Stimulated activated CD4-positive, alpha-beta T cell treated with anti-CD3 and anti-CD28 coated beads, TNF-alpha, amount 100 ng/mL, for 48 hours (primary cell): Measurements from ENCODE around the gene TFDP2.

Experiments used
- DNase-seq, 3 donors: peaks; one replicate each; pipeline ENCODE4 v3.0.0-alpha.2; 2020; ENCODE audit warnings: low read depth in 3 of 3

The TFDP2 gene

DNA sequence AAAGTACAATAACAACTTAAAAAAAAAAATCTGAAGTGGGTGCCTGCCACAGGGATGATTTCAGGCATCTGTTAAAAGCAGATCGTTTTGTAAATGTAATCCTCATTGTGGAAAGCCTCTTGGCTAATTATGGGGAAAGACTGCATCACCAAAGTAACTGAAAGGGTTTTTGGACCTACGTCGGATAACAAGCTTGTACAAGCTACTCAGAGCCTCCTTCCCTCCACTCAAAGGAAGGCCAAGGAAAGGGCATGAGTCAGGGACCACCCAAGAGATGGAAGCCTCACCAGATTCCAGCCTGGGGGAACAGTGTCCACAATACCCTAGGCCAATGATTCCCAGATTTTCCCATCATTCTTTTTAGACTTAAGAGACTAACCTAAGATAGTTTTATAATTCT lies 188.6 kb downstream of the TFDP2 start:
- DNase-seq, result no peak

GRCh38 chr3:141959589-141960554 lies 189.5 kb downstream of the TFDP2 start:
- no peak for DNase-seq

DNA sequence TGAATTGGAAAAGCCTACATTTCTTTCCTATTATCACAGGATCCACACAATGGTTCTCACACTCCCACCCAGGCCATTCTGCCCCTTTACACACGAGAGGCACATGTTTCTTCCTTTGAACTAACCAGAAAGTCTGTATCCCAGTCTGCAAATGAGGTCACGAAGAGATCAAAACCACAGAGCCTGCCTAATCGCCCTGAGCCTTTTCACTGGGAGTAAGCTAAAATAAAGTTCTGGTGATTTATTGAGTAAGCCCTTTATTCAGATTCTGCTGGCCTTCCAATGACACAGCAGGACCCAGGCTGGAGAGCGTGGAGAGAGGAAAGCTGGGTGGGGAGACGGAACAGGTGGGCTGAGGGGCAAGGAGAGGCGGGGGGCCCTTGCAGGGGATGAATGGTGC lies 194.2 kb downstream of the TFDP2 start:
- no peak for DNase-seq

- DNase-seq, result no peak
Measured at GRCh38 chr3:141952611-141953010, 196.7 kb downstream of the TFDP2 start.

DNA sequence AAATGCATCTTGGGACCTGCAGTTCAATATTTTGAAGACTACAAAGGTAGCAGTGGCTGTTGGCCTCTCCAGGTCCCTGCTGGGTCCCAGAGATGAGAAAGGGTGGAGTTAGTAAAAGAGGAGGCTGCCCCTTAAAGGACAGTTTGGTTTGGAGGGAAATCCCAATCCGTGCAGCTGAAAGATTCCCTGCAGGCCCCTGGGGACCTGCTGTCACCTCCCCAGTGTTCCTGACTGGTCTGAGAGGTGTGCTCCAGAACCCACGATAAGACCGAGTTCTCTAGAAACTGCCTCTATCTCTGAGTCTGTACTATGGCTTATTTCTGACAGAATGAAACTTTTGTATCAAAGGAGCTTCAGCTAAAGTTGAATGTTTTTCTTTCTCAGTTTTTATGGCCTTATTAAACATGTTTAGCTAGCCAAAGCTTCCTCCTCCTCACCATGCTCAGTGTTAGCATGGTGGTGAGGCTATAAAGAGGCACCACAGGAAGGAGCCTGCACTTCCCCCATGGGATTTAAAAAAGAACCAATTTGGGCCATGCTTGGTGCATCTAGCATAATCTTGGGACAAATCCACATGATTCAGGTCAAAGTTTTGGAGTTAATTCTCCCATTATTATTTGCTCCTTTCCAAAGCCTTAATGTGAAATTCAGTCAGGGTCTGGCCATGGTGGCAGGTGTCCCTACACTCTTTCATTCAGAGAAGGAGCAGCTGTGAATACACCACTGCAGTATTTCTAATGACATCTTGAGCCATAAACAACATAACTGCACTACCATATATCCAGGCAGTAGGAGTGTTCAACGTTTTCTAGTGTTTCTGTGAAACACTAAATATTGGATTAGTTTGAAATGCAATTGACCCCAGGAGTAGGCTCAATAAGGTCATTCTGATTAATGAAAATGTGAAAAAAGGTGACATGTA lies 198.5 kb downstream of the TFDP2 start:
- no peak for DNase-seq

DNA sequence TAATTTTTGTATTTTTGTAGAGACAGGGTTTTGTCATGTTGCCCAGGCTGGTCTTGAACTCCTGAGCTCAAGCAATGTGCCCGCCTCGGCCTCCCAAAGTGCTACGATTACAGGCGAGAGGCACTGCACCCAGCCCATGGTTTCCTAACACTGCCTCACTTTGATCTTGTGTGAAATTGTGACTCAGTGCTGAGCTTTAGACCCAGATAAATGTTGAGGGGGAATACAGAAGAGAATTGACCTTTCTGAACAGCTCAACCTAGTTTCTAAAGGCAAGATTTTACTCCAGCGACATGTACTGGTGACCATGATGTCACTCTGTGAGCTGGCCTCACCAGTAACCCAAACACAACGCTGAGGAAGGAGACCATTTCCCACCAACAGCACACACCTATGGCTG lies 199.4 kb downstream of the TFDP2 start:
- no peak for DNase-seq

DNA sequence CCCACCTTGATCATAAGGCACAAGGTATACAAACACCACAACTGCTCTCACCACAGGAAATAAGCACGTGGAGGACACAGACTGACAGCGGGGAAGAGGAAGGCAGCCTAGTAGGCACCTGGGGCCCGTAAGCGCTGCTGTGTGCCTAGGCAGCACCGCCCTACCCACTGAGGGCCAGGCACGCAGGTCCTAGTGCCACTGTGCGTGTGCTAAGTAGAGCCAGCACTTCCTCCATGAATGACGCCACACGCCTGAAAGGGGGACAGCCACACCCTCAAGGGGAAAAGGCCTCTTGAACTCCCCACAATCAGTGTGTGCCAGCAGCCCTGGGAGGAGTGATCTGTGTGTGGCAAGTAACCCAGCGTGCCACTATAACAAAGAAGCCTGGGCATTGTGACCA lies 199.9 kb downstream of the TFDP2 start:
- DNase-seq, result no peak

- no peak for DNase-seq
Measured at GRCh38 chr3:141945726-141946485, 203.4 kb downstream of the TFDP2 start.

- no peak for DNase-seq
Measured at GRCh38 chr3:141942006-141942405, 207.3 kb downstream of the TFDP2 start.

GRCh38 chr3:141941093-141941492 lies 208.3 kb downstream of the TFDP2 start:
- DNase-seq, result no peak

- DNase-seq, result peak; percentile 42 to 60 (median 58)
Measured at GRCh38 chr3:141940194-141940776, 209.1 kb downstream of the TFDP2 start.

- DNase-seq, result no peak
Measured at GRCh38 chr3:141939759-141940158, 209.6 kb downstream of the TFDP2 start.

DNA sequence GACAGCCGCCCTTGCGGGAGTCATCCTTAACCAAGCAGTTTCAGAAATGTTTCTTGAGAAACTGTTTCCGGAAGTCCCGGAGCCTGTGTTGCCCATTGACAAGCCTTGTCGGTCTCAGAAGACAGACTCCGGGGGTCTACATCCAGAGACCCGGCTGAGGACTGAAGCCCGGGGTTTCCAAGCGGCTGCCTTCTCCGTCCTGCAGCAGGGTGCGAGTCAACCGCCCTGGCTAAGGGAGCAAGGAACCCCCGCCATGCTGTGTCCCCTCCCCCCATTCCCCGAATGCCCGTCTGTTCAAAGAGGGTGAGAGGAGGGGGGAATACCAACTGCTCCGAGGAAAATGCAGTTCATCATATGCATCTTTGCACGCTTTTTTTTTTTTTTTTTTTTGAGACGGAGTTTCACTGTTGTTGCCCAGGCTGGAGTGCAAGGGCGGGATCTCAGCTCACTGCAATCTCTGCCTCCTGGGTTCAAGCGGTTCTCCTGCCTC lies 211.3 kb downstream of the TFDP2 start:
- no peak for DNase-seq

DNA sequence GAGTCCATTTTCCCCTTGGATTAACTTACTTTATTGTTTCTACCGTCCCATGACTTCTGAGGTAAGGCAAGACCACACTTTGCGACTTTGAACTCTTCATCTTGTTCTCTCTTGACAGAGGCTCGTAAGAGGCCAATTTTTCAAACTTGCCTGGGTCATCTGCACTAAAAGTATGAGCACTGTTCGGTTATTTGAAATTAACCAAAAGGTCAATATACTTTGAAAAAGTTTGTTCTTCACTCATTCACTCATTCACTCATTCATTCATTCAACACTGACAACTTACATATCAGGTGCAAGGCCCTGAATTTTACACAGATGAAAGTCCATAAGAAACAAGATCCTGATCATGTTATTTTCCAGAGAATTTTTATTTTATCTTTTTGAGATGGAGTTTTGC lies 215.0 kb downstream of the TFDP2 start:
- no peak for DNase-seq

DNA sequence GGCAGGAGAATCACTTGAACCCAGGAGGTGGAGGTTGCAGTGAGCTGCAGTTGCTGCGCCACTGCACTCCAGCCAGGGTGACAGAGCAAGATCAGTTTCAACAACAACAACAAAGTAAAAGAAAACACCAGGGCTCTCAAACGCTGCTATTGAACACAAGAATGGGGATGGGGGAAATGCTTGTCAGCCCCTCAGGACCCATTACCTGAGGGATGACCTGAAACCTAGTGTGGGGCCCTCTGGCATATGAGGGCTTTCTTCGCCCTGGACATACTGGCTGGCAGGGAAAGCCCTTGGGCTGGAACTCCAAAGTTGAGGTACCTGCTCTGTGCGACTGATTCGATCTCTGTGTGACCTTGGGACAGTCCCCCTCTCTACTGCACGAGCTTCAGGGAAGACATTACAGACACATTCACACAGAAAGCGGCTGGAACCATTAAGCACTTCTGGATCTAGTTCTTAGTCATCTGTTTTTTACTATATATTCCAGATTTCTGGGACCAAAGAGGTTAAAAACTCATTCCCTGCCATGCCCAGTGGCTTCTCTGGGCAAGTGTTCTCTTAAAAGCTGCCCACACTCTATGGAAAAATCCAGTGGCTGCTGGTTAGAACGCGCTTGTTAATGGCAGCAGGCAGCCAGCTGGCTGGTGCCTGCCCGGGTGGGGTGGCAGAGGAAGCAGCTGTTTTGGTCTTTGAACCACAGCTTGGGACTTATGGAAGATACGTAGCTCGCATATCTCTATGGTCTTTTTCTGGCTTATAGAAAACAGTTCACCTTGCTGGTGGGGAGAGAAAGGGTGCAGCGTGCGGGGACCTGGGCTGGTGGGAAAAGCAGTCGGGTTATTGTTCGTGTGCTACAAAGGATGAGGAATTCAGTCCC lies 215.7 kb downstream of the TFDP2 start:
- DNase-seq, result no peak

GRCh38 chr3:141930801-141931200 lies 218.5 kb downstream of the TFDP2 start:
- DNase-seq, result no peak

GRCh38 chr3:141929341-141929995 lies 219.9 kb downstream of the TFDP2 start:
- no peak for DNase-seq

- DNase-seq, result no peak
Measured at GRCh38 chr3:141928631-141929270, 220.6 kb downstream of the TFDP2 start.

DNA sequence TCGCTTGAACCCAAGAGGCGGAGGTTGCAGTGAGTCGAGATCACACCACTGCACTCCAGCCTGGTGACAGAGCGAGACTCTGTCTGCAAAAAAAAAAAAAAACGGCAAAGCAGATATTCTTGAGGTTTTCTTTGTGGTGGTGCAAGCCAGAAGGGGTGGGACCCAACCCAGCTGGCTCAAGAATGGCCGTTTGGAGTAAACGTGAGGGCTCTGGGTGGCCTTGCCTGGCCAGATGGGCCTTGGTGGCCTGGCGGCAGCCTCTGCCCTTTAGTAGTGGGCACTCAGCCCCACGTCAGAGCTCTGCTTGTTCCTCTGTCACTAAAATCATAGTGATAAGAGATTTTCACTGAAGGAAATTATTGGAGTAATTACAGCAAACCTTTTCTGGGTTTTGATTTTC lies 222.4 kb downstream of the TFDP2 start:
- DNase-seq, result no peak
